Glomerular endothelial cell (primary cell): ENCODE data around the gene ENTPD1. TPM values are rescaled to one million over a fixed set of nuclear protein-coding genes. Genes with fewer than 3 reads are reported as not detected.
"Not testable (repeated sequence)": the region's sequence is repeated elsewhere in the genome, so short reads cannot be mapped to it uniquely, and the experiment has no call there.

Experiments used
- DNase-seq: peaks from one replicate; pipeline ENCODE4 v3.0.0-alpha.2; 2011; ENCODE audit warnings: low read depth, low spot score; ENCODE audit errors: extremely low read depth
- total RNA-seq: library from RNA; depleted of rRNA; stranded (reverse); fragments of >200 nt; gene quantifications from 2 replicates; pipeline ENCODE4 v1.2.3, GENCODE V29; 2015

ENTPD1 gene
- total RNA-seq, 1 donor from 2014 or later: 30.3 TPM

- DNase-seq: no peak
Observed at GRCh38 chr10:95793401-95794045, 37.6 kb downstream of the ENTPD1 start.

- no peak for DNase-seq
Observed at GRCh38 chr10:95794195-95794594, 38.2 kb downstream of the ENTPD1 start.

GRCh38 chr10:95795602-95796001 lies 39.6 kb downstream of the ENTPD1 start:
- DNase-seq: no peak

GRCh38 chr10:95796504-95796903 lies 40.5 kb downstream of the ENTPD1 start:
- no peak for DNase-seq

- DNase-seq: no peak
Observed at GRCh38 chr10:95798096-95798855, 42.3 kb downstream of the ENTPD1 start.

- not testable (repeated sequence) for DNase-seq
Observed at GRCh38 chr10:95800286-95800685, 44.3 kb downstream of the ENTPD1 start.

GRCh38 chr10:95806687-95807380 lies 50.9 kb downstream of the ENTPD1 start:
- not testable (repeated sequence) for DNase-seq

- not testable (repeated sequence) for DNase-seq
Observed at GRCh38 chr10:95808705-95809308, 52.8 kb downstream of the ENTPD1 start.

GRCh38 chr10:95809370-95810197 lies 53.6 kb downstream of the ENTPD1 start:
- no peak for DNase-seq

- DNase-seq: no peak
Observed at GRCh38 chr10:95810198-95810976, 54.4 kb downstream of the ENTPD1 start.

- DNase-seq: no peak
Observed at GRCh38 chr10:95813054-95813685, 57.2 kb downstream of the ENTPD1 start.

GRCh38 chr10:95814011-95814727 lies 58.2 kb downstream of the ENTPD1 start:
- DNase-seq: peak; percentile 68

GRCh38 chr10:95815133-95815532 lies 59.2 kb downstream of the ENTPD1 start:
- no peak for DNase-seq

GRCh38 chr10:95815701-95816240 lies 59.8 kb downstream of the ENTPD1 start:
- DNase-seq: no peak

GRCh38 chr10:95818010-95818409 lies 62.0 kb downstream of the ENTPD1 start:
- DNase-seq: no peak

- peak; percentile 92 for DNase-seq
Observed at GRCh38 chr10:95818668-95819067, 62.7 kb downstream of the ENTPD1 start.

GRCh38 chr10:95819620-95820329 lies 63.8 kb downstream of the ENTPD1 start:
- DNase-seq: no peak

- DNase-seq: no peak
Observed at GRCh38 chr10:95820363-95820762, 64.4 kb downstream of the ENTPD1 start.
